ENCODE data around the gene WDR93.

GRCh38 chr15:89685995-89686394, 4.6 kb upstream of the WDR93 start:
- TF ChIP-seq TAF1 (IDR thresholded peaks at IDR 0.05; ENCODE audit: low read depth, low read length) (no peak), POLR2AphosphoS5 (IDR thresholded peaks at IDR 0.05; ENCODE audit: low read depth, low read length) (no peak), POLR2A (IDR thresholded peaks at IDR 0.05; ENCODE audit: low read depth, low read length) (no peak), SPI1 (IDR thresholded peaks at IDR 0.05; ENCODE audit: low read depth, low read length) (no peak)
